Measurements from ENCODE around the gene NRROS.
"Not testable (repeated sequence)": the region's sequence is repeated elsewhere in the genome, so short reads cannot be mapped to it uniquely, and the experiment has no call there.

Gene NRROS

DNA sequence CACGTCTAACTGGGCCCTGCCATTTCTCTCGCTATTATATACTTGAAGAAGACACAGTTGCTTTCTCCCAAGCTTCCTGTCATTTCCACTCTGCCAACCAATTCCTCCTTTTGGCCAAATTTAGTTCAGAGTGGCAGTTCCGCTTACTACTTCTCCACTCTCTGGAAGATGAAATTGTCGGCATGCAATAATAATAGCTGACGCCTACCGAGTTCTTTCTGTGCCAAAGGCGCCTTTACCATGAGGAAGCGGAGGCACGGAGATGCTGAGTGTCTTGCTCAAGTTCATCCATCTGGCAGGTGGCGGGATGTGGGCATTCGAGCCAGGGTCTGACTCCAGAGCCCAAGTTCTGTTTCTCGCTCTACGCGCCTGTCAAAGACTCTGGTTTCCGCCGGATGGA lies 14.6 kb upstream of the NRROS start:
- DNase-seq (ENCODE audit: low spot score): no peak

DNA sequence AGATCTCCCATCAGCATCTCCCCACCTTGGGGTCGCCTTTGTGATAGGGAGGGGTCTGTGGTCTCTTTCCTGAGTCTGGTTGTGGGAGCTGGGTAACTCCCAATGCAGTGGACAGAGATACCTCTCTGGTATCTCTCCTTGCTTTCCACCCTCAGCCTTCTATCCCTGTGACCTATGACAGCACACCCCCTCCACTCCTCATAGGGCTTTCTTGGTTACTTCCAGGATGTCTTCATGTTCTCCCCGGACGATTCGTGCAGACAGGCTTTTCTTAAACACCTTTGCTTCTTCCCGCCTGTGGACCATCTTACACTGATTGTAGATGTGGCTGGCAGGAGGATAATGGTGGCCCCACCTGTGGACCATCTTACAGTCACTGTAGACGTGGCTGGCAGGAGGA lies 14.2 kb upstream of the NRROS start:
- DNase-seq (ENCODE audit: low spot score): no peak

DNA sequence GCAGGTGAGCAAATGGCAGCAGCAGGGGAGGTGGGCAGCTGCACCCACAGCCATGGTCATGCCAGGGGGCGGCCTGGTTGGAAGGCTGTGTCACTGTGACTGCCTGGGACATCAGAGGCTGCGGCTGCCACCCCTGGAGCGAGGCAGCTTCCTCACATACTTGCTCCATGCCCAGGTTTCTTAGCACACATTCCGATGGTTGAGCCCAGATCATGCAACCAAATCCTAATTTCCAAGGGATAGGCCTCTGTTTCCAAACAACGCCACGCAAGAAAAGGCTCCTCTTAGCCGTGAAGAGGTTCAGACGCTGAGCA lies 11.6 kb upstream of the NRROS start:
- DNase-seq (ENCODE audit: low spot score): no peak

DNA sequence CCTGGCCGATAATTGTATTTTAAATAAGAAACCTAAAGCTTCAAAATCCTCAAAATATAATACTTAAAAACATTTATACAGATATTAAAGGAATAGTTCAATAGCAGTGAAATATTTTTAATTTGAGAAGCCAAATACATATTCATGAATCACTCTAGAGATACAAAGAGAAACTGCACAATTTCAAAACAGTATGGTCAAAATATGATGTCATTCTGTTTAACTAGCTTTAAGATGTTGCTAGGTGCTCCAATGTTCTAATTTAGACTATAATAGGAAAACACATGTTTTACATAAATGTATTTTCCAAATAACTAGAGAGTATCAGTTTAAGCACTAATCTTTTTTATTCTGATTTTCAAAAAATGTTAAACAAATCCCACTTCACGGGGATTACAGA lies 10.3 kb upstream of the NRROS start:
- no peak for DNase-seq (ENCODE audit: low spot score)

DNA sequence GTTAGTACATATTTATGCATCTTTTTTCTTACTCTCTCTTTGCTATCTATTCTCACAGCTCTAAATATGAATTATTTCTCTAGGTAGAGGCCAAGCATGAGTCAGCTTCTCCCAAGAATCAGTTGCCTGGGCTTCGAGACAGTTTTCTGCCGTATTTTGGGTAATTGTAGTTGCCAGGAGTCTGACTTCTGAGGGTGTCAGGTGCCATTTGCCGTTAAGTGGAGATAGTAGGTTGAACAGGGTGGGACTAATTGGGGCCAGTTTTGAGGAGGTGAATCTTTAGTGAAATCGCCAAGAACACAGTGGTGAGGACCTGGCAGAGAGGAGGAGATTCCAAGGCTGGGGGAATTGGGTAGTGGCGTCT lies 7.8 kb upstream of the NRROS start:
- DNase-seq (ENCODE audit: low spot score): no peak

DNA sequence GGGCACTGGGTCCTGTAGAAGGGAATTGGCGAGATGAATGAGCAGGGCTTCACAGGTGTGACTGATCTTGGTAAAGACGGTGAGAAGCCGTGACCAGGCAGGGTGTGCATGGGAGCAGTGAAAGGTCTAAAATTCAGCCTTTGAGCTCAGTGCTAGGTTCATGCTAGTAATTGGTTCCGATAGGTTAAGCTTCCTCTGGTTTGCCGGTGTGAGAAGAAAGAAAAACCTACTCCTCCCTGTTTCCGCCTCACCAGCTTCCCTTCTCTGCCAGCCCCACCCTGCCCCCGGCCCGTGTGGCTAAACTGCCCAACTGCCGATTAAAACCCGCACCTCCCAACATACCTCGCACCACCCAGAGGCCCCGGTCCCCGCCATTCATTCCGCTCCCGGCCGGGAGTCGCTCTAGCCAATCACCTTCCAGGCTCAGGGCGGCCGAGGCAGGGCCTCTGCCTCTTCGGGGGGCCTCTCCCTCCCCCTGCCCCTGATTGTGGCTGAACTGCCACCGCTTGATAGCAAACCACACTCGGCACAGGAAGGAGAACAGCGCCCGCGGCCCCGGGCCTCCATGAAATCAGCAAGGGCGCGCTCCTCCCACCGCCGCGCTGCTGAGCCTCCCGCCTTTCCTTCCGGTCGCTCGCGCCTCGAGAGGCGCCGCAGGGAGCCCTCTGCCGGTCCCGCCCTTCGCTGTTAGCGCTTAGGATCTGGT lies 7.3 kb upstream of the NRROS start:
- DNase-seq (ENCODE audit: low spot score): peak; percentile 98

DNA sequence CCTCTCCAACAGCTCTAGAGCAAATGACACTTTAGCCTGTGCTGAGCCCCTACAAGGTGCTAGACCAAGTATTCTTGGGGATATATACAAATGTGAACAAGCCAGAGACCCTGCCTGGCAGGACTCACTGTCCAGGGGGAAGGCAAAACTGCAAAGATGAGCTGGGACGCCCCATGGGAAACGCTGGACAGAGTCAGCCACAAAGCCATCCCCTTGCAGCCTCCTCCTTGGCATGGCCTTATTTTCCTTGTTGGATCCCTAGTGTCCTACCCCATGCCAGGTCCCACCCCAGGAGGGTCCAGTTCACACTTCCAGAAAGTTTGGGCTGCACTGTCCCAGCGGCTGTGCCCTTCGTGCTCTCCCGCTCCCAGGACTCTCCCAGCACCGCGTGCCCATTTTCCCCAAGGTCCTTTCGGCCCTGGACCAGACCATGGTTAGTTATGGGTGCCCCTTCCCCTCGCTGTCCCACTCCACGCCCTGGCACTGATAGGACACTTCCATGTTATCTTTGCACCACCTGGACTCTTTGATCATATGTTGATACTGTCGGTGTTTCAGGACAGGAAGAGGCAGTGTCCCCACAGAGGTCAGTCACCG lies 5.8 kb upstream of the NRROS start:
- no peak for DNase-seq (ENCODE audit: low spot score)

DNA sequence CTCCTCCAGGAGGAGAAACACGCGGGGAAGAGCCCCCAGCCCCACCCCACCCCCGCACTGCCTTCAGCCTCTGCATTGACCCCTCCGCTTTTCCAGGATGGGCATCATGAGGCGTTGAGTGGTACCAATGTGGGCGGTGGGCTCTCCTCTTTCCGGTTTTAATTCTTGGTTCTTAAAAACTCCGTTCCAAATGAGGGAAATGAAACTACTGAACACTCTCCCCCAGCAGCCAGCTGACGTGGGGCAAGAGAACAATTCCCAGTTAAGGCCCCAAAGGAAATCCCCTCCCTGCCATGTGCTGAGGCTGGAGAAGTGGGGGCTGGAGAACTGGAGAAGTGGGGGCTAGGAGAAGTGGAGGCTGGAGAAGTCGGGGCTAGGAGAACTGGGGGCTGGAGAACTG lies 5.3 kb upstream of the NRROS start:
- no peak for DNase-seq (ENCODE audit: low spot score)

DNA sequence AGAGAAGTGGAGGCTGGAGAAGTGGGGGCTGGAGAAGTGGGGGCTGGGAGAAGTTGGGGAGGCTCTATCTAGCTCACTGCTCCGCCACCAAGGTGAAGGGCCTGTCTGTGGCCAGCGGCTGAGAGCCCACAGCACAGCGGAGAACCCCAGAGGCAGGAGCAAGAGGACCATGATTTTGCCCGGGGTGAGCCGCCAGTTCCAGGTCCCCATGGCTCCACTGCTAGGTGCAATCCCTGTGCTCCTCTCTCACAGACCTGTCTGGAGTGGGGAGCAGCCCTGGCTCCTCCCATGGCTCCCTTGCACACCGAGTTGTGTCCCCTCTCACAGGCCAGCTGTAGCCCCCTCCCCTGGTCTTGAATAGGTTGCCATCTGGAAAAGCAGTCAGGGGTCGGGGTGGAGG lies 4.7 kb upstream of the NRROS start:
- no peak for DNase-seq (ENCODE audit: low spot score)

DNA sequence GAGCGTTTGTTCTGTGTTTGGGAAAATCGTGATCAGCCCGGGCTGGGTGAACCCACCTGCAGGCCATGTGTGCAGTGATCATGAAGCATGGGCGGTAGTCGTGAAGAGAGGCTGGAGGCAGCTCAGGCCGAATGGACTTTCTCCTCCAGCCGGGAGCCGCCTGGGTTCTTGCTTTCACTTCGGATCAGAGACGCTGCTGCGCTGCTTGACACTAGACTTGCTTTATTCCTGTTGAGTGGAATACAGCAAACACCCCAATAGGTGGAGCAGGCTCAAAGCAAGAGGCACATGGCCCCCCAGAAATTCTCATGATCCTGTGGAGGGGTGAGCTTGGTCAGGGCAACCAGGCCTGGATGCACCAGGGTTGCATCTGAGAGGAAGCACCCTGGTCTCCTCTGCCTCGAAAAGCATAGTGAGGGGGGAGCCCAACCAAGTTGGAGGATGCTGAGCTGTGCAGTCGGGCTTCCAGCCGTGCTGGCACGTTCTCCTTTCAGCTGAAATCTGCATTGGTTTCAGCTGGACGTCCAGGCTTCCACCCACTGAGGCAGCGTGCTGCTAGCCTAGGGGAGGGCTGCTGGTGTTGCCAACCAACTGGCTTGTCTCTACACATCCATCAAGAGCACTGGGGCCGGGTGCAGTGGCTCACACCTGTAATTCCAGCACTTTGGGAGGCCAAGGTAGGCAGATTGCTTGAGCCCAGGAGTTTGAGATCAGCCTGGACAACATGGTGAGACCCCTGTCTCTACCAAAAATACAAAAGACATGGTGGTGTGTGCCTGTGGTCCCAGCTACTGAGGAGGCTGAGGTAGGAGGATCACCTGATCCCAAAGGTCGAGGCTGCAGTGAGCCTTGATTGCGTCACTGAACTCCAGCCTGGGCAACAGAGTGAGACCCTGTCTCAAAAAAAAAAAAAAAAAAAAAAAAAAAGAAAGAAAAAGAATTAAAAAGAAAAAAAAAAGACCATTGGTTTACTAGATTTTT lies 2.8 kb upstream of the NRROS start:
- no peak for DNase-seq (ENCODE audit: low spot score)

DNA sequence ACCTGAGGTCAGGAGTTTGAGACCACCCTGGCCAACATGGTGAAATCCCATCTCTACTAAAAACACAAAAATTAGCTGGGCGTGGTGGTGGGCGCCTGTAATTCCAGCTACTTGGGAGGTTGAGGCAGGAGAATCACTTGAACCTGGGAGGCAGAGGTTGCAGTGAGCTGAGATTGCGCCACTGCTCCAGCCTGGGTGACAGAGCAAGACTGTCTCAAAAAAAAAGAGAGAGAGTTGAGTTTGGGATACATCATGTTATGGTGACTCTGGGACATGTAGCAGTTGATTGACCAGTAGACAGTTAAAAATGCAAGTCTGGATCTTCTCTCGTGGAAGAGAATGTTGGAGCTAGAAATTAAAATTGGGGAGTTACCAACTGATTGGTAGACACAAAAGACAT lies 1.6 kb upstream of the NRROS start:
- DNase-seq (ENCODE audit: low spot score): not testable (repeated sequence)

DNA sequence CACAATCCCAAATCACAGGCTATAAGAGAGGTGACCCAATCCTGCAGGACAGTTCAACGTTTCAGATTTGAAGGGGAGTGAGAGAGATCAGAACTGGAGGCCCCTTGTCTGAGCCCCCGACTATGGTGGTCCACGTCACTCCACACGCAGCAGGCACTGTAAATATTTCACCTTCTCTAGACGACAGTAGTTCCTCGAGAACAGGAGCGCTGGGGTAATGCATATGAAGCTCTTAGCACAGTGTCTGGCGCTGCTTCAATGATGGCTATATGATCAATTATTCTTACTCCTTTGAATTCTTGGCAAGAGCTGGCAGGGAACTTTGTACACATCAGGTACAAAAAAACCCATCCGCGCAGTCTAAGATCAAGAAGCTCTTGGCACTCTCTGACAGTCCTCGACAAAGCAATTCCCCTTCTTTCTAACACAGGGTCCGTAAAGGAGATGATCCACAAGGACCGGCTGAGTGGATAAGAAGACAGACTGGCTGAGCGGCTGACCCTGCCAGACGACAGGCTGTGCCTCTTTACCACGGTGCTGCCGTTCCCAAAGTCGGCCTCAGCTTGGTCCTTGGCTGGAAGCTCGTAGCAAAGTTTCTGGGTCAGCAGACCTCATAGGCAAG lies 522 bp upstream of the NRROS start:
- DNase-seq (ENCODE audit: low spot score): no peak

DNA sequence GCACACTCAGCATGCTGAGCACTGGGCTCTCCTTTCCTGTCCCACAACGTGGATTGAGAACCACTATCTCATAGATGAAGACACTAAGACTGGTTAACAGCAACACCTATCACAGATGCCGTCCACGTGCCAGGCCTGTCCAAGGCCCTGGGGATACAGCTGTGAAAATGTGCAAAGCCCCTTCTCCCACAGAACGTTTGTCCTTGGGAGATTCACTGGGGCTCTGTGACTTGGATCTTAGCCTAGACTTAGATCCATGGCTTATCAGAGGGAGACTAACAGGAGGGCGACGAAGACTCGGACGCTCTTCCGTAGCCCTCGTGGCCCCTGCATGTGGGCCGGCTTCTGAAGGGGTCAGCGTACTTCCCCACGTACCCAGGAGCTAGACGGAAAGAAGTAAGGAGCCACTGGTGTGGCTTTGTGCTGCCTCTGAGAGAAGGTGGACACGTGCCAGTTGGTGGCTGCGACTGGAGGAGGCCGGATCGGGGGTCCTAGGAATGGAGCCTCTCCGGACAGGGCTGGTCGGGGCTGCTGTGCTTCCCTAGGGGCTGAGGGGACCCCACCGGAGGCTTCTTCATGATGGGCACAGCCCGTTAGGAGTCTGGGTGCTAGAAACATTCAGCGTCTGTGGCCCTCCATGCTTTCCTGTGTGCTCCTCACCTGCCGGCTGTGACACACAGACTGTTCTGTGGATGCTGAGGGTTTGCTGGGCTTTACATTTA lies 964 bp downstream of the NRROS start:
- peak; percentile 35 for DNase-seq (ENCODE audit: low spot score)

DNA sequence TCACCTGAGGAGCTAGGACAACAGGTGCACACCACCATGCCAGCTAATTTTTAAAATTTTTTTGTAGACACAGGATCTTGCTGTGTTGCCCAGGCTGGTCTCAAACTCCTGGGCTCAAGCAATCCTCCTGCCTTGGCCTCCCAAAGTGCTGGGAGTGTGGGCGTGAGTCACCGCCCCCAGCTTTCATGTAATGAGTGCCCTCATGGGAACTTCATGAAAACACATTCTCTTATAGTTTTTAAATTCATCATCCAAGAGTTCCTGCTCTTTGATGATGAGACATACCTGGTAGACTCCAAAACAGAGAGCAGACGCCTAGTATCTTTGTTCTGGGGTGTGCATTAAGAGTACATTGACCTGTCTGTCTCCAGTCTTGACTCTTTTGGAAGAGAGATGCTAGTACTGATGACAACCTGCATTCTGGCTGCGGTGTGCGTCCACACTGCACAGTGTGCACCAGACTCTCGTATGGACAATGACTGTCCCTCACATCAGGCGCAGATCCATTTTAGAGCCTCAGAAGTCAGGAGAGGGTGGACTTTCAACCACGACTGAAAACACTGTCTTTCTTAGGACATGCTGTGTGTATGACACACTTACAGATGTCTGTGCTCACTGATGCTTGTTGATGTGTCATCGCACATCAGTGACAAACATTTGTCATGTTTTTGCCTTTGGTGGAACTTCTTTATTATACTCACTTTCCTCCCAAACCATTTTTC lies 2.0 kb downstream of the NRROS start:
- peak; percentile 71 for DNase-seq (ENCODE audit: low spot score)

DNA sequence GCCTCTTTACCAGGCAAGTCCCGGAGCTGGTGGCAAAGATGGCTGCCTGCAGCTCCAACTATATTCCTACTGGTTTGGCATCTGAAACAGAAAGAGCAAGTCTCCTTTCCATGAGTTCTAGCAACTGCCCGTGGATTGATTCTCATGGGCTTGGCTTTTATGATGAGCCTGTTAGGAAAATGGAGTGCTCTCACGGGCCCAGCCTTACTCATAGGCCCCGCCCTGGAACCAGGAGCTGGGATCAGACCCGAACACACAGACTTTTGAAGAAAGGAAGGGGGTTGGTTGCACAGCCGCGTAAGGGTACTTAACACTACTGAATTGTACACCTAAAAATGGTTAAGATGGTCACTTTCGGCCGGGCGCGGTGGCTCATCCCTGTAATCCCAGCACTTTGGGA lies 2.9 kb downstream of the NRROS start:
- no peak for DNase-seq (ENCODE audit: low spot score)

DNA sequence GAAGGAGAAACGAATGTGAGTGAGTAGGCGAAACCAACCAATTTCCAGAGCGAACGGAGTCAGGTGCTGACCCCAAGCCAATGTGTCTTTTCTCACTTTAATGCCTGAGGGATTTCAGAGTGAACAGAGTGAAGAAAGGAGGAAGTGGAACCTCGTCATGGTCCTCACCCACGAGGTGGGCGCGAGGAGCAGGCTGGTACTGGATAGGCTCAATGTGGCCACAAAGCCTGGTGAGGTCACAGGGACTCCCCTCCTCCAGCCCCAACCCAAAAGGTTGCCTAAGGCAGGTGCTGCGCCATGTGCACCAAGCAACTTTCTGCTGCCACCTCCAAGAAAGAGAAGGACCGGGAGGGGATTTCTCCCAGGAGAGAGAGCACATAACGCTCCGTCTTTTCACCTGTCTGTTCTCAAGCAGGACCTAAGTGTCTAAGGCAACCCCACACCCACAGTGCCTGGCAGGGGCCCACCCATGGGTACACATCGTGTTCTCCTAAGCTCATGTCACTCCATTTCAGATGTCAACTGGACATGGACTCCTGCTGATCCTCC lies 3.8 kb downstream of the NRROS start:
- DNase-seq (ENCODE audit: low spot score): peak; percentile 33

DNA sequence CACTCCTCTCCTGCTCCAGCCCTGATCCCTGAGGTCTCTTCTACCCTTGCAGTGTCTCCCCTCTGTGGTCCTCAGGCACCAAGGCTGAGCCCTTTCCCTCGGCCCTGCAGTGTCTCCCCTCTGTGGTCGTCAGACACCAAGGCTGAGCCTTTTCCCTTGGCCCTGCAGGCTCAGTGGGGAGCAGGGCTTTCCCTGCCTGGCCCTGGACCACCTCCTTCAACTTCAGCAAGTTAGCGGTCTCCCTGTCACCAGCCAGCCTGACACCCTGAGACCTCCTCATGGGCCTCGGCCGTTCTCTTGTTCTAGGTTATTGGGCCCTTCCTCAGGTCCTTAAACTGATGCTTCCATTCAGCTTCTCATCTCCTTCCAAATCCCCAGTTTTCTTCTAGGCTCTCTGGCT lies 4.3 kb downstream of the NRROS start:
- DNase-seq (ENCODE audit: low spot score): no peak

DNA sequence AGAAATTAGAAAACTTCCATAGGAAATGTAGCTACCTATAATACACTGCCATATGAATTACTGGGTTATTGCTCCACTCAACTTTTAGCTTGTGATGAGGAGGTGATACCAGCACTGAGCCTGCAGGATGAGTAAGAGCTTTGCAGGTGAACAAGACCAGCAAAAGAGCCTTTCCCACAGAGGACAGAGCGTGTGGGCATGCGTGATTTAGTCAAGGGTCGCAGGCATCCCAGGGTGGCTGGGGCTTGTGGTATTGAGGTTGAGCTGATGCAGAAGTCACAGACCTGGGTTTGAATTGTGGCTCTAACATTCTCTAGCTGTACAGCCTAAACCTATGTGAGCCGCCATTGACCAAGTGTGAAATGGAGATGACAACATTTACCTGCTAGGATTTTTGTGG lies 5.6 kb downstream of the NRROS start:
- no peak for DNase-seq (ENCODE audit: low spot score)

DNA sequence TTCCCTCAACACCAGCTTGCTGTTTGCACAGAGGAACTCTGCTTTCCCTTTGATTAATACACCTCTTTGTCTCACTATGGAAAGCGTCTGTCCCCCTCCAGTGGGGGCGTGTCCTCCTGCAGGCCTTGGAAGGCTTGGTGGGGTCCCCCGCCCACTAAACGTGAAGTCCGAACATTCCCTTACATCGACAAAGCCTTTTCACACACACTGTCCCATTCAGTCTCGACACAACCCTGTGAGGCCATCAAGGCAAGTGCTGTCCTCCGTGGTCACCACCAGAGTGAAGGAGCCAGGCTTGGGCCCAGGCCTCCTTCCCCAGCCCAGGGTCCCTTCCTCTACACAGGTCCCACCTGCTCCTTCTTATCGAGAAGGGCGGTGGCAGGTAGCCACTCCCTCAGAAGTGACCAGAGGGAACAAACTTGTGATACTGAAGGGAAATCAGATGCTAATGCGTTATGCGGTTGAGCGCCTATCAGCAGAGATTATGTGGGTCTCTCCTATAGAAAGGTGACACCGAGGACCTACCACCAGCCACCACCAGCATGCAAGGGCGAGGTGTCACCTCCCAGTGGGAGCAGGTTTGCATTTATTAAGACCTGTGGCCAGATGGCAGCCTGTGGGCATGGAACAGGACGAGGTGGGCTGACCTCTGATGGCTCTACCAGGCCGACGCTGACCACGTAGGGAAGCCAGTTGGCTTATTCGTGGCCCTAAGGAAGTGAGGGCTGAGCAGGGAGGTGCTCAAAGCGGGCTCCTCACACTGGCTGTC lies 6.6 kb downstream of the NRROS start:
- no peak for DNase-seq (ENCODE audit: low spot score)

DNA sequence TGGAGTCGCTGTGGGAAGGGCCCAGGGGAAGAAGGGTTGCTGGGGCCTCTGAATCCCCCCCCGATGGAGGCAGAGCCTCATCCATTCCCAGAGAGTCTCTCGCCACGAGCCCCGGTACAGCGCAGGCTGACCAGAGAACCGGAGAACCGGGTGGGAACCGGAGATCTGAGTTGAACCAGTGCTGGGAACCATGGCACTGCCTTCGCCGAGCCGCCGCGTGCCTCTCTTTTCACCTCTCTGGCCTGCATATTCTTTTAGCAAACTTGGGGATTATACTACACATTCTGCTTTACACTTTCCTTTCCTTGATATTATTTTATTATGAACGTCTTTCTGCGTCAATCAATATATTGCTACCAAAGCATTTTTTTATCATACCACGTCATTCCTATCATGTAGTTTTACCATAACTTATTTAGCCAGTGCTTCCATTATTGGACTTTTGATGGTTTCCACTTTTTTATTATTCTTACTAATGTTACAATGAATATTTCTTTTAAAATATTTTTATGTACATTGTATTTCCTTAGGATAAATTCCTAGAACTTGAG lies 7.2 kb downstream of the NRROS start:
- DNase-seq (ENCODE audit: low spot score): no peak

Measured in activated CD4-positive, alpha-beta T cell treated with anti-CD3 and anti-CD28 coated beads, Interleukin-2, Interleukin-4, amounts not matched to agents 100 ng/mL and 50 ng/mL, durations not matched to agents 16 hours and 8 hours (primary cell).